Measurements from ENCODE around the gene SLIT1. TPM values are rescaled to one million over a fixed set of nuclear protein-coding genes. Genes with fewer than 3 reads are reported as not detected.

SLIT1 gene
- total RNA-seq, 4 donors from 2014 or later, result 0.10 to 0.13 TPM; not detected in 2

DNA sequence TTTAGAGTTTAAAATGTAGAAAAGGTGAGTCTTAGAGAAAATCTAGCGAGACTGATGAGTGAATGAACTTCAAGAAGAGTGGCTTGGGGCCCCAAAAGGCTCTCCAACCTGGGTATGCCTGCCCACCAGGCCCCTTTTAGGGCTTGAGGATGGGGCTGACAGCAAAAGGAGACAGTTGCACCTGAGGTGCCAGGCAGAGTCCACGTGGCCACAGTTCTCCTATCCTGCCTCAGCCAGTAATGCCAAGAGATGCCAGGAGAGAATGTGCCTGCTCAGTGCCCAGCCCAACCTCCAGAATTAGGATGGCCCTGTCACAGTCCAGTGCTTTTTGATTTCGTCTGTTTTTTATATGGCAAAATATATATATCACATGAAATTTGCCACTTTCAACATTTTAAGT lies 156.5 kb downstream of the SLIT1 start:
- Histone ChIP-seq H3K27me3 (no peaks in the 10 kb centered on the region), H3K27ac (no peak overlapping the region), H3K4me3 (no peak overlapping the region), H3K36me3 (no peaks in the 10 kb centered on the region), H3K9me3 (no peaks in the 10 kb centered on the region), H3K4me1 (peaks cover 15 to 16% of the 10 kb centered on the region in 2 donors)
- in situ Hi-C loops (cut with MboI; ENCODE audit: low sequenced_read_pairs in 4 of 4) (loop anchor here (5.0 to 25.0 kb wide), 6 partner anchors 114 to 642 kb away; partner anchors contain the start of gene LCOR (in 1 of the 4)), intact Hi-C loops (cut with DNase I; ENCODE audit: low total_unique reads) (loop anchor here (5.0 kb wide), 2 partner anchors 262 to 637 kb away; no protein-coding TSS in a partner anchor)
- no peak for TF ChIP-seq POLR2A (IDR thresholded peaks at IDR 0.05)
- TF ChIP-seq, protein P1, sequence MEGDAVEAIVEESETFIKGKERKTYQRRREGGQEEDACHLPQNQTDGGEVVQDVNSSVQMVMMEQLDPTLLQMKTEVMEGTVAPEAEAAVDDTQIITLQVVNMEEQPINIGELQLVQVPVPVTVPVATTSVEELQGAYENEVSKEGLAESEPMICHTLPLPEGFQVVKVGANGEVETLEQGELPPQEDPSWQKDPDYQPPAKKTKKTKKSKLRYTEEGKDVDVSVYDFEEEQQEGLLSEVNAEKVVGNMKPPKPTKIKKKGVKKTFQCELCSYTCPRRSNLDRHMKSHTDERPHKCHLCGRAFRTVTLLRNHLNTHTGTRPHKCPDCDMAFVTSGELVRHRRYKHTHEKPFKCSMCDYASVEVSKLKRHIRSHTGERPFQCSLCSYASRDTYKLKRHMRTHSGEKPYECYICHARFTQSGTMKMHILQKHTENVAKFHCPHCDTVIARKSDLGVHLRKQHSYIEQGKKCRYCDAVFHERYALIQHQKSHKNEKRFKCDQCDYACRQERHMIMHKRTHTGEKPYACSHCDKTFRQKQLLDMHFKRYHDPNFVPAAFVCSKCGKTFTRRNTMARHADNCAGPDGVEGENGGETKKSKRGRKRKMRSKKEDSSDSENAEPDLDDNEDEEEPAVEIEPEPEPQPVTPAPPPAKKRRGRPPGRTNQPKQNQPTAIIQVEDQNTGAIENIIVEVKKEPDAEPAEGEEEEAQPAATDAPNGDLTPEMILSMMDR (IDR thresholded peaks at IDR 0.05 in 4 of 5, conservative IDR thresholded peaks at IDR 0.05 in 1 of 5), result no peak
- DNase-seq (no peak), ATAC-seq (no peak)

DNA sequence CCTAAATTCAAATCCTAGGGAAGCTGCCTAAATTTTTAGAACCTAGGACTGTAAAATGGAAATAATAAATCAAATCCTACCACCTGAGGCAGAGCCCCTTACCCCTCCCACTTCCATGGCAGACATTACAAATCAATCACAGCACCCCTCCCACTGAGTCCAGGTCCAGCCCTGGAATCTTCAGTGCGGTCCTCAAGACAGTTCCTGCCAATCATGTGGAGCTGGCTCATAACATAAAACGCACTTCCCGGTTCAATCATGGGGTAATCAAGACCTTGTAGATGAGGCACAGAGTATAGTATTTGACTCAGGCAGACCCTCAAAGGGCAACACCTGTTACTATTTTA lies 157.0 kb downstream of the SLIT1 start:
- in situ Hi-C loops (cut with MboI; ENCODE audit: low sequenced_read_pairs in 4 of 4), result loop anchor here (5.0 to 25.0 kb wide), 6 partner anchors 114 to 642 kb away; partner anchors contain the start of gene LCOR (in 1 of the 4)

DNA sequence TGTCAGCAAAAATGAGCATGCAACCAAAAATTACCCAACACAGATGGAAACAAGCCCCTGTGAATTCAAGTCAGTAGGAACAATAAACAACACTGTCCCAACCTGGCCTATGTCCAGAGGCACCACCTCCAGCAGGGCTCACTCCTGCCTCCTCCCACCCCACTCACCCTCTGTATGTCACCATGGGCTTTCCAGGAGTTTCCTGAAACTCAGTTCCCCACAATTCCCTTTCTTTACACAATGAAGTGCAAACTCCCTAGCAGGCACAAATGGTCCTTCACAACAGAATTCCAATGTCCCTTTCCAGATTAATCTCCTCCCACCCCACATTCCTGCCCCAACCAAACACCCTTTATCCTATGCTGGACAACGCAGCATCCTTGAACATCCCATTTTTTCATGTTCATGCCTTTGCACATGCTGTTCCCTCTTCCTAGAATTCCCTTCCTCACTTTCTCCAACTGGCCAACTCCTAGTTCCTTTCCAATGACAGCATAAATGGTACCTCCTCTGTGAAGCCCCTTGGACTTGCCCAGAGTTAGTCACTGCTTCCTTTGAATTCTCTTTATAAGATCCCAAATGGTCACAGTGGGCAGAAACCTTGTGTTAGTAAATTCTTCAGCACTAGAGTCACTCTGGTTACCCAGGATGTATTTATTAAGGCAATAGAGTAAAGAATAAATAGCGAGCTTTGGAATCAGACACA lies 157.5 kb downstream of the SLIT1 start:
- TF ChIP-seq, protein P1 (IDR thresholded peaks at IDR 0.05 in 4 of 5, conservative IDR thresholded peaks at IDR 0.05 in 1 of 5), result no peak
- TF ChIP-seq POLR2A (IDR thresholded peaks at IDR 0.05), result no peak
- Histone ChIP-seq H3K27ac (no peak overlapping the region), H3K27me3 (no peaks in the 10 kb centered on the region), H3K36me3 (no peaks in the 10 kb centered on the region), H3K9me3 (no peaks in the 10 kb centered on the region), H3K4me3 (no peak overlapping the region), H3K4me1 (peaks cover 23 to 24% of the 10 kb centered on the region in 2 donors)
- intact Hi-C loops (cut with DNase I; ENCODE audit: low total_unique reads), result loop anchor here (5.0 kb wide), 2 partner anchors 261 to 636 kb away; no protein-coding TSS in a partner anchor
- no peak for DNase-seq
- ATAC-seq, result no peak
- in situ Hi-C loops (cut with MboI; ENCODE audit: low sequenced_read_pairs in 4 of 4), result loop anchor here (5.0 to 25.0 kb wide), 6 partner anchors 113 to 641 kb away; partner anchors contain the start of gene LCOR (in 1 of the 4)

More for the DNA sequence above, 157.0 kb downstream of the SLIT1 start:
- DNase-seq (no peak), ATAC-seq (no peak)
- Histone ChIP-seq H3K36me3 (no peaks in the 10 kb centered on the region), H3K27me3 (no peaks in the 10 kb centered on the region), H3K9me3 (no peaks in the 10 kb centered on the region), H3K4me3 (no peak overlapping the region), H3K4me1 (peaks cover 19 to 21% of the 10 kb centered on the region in 2 donors), H3K27ac (no peak overlapping the region)
- TF ChIP-seq, protein P1 (IDR thresholded peaks at IDR 0.05 in 4 of 5, conservative IDR thresholded peaks at IDR 0.05 in 1 of 5), result no peak
- TF ChIP-seq POLR2A (IDR thresholded peaks at IDR 0.05), result no peak
- intact Hi-C loops (cut with DNase I; ENCODE audit: low total_unique reads), result loop anchor here (5.0 kb wide), 2 partner anchors 262 to 637 kb away; no protein-coding TSS in a partner anchor

DNA sequence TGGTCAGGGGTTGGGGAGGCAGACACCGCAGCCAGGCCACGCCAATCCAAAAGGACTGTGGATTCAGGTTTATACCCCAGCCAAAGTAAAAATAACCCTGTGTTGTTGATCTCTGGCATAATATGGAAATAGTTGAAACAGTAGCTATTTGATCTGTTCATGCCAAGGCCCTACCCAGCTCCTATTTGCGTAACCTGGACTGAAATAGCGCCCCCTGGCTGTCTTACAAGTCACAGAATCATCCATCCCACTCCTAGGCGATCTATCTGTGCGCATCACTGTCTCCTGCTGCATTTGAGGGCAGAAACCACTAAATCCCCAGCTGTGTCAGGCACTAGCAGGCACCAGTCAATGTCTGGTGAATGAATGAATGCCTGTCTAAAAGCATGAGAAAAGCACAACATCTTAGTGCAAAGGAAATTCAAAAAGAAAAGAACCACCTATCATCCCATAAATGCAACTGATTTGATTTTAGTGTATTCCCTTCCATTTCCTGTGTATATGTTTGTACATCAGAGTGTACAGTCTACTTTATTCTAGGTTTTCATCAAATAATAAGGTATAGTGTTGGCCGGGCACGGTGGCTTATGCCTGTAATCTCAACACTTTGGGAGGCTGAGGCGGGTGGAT lies 160.0 kb downstream of the SLIT1 start:
- DNase-seq (peak; percentile 69 to 82), ATAC-seq (peak; percentile 68 to 70)
- Histone ChIP-seq H3K27me3 (no peaks in the 10 kb centered on the region), H3K36me3 (no peaks in the 10 kb centered on the region), H3K9me3 (no peaks in the 10 kb centered on the region), H3K4me3 (peak overlapping the region in 1 of 4 donors; percentile 17), H3K4me1 (peaks cover 31 to 32% of the 10 kb centered on the region in 2 donors), H3K27ac (peak overlapping the region; percentile 79 to 96 (median 88))
- intact Hi-C loops (cut with DNase I; ENCODE audit: low total_unique reads) (loop anchor here (1.0 to 5.0 kb wide), 5 partner anchors 77 to 633 kb away; partner anchors contain the start of gene LCOR), in situ Hi-C loops (cut with MboI; ENCODE audit: low sequenced_read_pairs in 4 of 4) (loop anchor here (5.0 to 25.0 kb wide), 6 partner anchors 111 to 638 kb away; partner anchors contain the start of gene LCOR (in 1 of the 4))
- TF ChIP-seq, protein P1 (IDR thresholded peaks at IDR 0.05 in 4 of 5, conservative IDR thresholded peaks at IDR 0.05 in 1 of 5), result peak; percentile 76 to 89 (median 86)
- no peak for TF ChIP-seq POLR2A (IDR thresholded peaks at IDR 0.05)
